Choroid plexus epithelial cell (primary cell): Measurements from ENCODE around the gene RIPPLY1.

Experiments
- DNase-seq: peaks from one replicate; pipeline ENCODE4 v3.0.0-alpha.2; 2010; ENCODE audit warnings: low read depth
- H3K4me3 ChIP-seq: 2 replicates; pipeline ENCODE4 v1.5.1; 2011; ENCODE audit warnings: low read depth, mild to moderate bottlenecking, control low read depth, low read length, moderate library complexity
- TF ChIP-seq, protein P1 (sequence below): conservative IDR thresholded peaks from 2 replicates; pipeline ENCODE4 v1.5.1; 2011; ENCODE audit warnings: low read depth, mild to moderate bottlenecking, control low read depth, inconsistent platforms, low read length, moderate library complexity

RIPPLY1 gene

DNA sequence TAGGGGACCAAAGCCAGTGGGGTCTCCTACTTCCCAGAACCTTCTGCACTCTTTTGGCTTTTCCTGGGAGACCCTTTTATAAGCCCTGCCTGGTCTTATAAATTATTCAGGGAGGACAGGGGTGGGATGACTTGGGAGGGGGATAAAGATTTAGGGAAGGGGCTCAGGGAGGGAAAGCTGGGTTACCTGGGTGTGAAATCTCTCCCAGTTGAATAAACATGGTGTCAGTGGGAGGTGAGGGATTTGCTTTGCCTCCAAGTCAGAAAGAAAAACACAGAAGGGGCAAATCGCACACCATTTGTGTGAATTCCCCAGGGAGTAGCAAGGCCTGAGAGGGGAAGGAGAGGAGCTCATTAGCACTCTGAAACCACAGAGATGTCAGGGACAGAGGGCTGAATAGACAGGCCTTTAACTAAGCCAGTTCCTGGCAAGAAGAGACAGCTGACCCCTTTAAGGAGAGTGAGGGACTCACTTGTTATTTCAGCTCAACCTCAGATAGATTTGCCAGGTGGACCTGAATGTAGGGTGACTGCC lies at the start of gene RIPPLY1:
Gene RIPPLY1, minus strand, starts transcription at position 51 of the 534 bp plus-strand sequence. CDS start 54 bp downstream, outside the sequence.
- no peak within 1 kb of the TSS for H3K4me3 ChIP-seq
- DNase-seq, result no peak
- TF ChIP-seq, protein P1, sequence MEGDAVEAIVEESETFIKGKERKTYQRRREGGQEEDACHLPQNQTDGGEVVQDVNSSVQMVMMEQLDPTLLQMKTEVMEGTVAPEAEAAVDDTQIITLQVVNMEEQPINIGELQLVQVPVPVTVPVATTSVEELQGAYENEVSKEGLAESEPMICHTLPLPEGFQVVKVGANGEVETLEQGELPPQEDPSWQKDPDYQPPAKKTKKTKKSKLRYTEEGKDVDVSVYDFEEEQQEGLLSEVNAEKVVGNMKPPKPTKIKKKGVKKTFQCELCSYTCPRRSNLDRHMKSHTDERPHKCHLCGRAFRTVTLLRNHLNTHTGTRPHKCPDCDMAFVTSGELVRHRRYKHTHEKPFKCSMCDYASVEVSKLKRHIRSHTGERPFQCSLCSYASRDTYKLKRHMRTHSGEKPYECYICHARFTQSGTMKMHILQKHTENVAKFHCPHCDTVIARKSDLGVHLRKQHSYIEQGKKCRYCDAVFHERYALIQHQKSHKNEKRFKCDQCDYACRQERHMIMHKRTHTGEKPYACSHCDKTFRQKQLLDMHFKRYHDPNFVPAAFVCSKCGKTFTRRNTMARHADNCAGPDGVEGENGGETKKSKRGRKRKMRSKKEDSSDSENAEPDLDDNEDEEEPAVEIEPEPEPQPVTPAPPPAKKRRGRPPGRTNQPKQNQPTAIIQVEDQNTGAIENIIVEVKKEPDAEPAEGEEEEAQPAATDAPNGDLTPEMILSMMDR, result no peak

DNA sequence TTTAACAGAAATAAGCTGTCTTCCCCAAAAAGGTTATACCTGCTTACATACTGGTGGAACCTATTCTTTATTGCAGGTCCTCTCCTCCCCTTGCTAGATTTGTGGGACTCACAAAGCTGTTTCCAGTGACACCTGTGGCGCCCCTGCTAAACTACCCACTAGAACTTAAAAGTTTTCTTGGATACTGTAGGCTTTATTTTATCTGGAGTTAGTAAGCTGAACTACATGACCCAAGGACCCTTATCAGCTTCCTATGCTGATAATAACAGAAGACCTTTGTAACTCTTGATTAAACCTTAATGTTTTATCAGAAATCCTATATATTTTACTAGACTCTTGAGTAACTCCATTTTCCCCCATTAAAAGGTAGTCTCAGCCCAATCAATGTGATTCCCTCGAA lies 49.4 kb upstream of the RIPPLY1 start:
- TF ChIP-seq, protein P1, result no peak
- H3K4me3 ChIP-seq, result no peak overlapping the region
- DNase-seq, result no peak

GRCh38 chrX:106952089-106952488 lies 48.9 kb upstream of the RIPPLY1 start:
- TF ChIP-seq, protein P1, result no peak
- no peak for DNase-seq
- no peak overlapping the region for H3K4me3 ChIP-seq

DNA sequence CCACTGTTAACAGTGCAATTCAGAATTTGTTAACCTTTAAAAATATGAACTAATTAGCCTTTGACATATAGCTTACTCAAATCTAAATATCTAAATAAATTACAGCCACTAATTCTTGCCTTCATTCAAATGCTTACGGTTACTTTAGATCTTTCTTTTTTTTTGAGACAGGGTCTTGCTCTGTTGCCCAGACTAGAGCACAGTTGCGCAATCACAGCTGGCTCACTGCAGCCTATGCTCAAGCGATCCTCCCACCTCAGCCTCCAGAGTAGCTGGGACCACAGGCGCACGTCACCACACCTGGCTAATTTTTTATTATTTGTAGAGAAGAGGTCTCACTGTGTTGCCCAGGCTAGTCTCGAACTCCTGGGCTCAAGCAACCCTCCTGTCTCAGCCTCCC lies 48.1 kb upstream of the RIPPLY1 start:
- no peak overlapping the region for H3K4me3 ChIP-seq
- no peak for DNase-seq
- TF ChIP-seq, protein P1, result no peak

DNA sequence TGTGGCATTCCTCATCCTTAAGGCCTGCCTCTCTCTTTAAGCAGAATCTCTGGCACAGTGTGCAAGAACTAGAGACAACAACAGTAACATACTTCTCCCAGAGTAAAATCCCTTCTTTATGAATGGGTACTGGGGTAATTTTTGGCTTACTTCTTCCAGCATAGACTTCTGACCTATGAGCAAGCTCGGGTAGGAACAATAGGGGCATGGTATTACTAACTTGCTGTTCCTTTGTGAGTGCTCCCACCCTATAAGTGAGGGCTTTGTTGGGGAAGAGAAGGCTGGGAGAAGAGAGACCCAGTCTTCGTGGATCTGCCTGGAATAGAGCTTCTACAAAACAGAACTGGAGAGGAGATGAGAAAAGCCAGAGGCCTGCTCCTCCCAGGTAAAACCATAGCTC lies 47.2 kb upstream of the RIPPLY1 start:
- DNase-seq, result no peak
- H3K4me3 ChIP-seq, result no peak overlapping the region
- TF ChIP-seq, protein P1, result no peak

DNA sequence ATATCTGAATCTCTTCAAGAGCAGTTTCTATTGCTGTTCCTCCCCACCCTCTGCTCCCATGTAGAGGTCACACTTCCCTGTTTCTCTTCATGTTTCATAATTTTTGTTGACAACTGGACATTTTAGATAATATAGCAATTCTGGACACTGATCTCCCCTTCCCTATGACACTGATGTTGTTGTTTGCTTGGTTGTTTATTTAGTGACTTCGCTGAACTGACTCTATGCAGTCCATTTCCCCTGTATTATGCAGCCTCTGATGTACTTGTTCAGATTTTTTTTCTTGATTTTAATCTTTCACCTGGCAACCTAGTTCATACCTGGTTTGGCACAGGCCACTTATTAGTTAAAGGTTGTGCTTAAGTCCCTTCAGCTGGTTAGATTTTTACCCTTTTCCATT lies 46.2 kb upstream of the RIPPLY1 start:
- no peak for DNase-seq
- TF ChIP-seq, protein P1, result no peak
- no peak overlapping the region for H3K4me3 ChIP-seq

GRCh38 chrX:106948641-106949040 lies 45.5 kb upstream of the RIPPLY1 start:
- DNase-seq, result no peak

More at GRCh38 chrX:106948641-106949040, 45.5 kb upstream of the RIPPLY1 start:
- no peak overlapping the region for H3K4me3 ChIP-seq
- TF ChIP-seq, protein P1, result no peak
